Measurements from ENCODE around the gene KRT74. TPM values are rescaled to one million over a fixed set of nuclear protein-coding genes. Genes with fewer than 3 reads are reported as not detected.

Gene KRT74
- total and polyA plus RNA-seq, 4 experiments from 2014 or later: not detected

- no peaks in the 10 kb centered on the region for H3K36me3 ChIP-seq (ENCODE audit: insufficient read depth, low read length)
- Mint-ChIP-seq H3K36me3 (no peaks in the 10 kb centered on the region), H3K4me3 (no peak overlapping the region), H3K4me1 (peaks cover 2 to 18% (median 4%) of the 10 kb centered on the region in 4 donors), H3K27ac (peak overlapping the region in 2 of 7 donors; percentile 54 to 71), H3K27me3 (peaks cover 0 to 2% of the 10 kb centered on the region in 2 donors), H3K9me3 (no peaks in the 10 kb centered on the region)
- DNase-seq: no peak
- H3K27ac ChIP-seq (ENCODE audit: low read depth, low read length): no peak overlapping the region
- H3K4me1 ChIP-seq (ENCODE audit: insufficient read depth, low read length): peaks cover 3% of the 10 kb centered on the region
- H3K4me3 ChIP-seq (ENCODE audit: low read length in 2 of 2): no peak overlapping the region
- POLR2A ChIA-PET (ENCODE audit: partially characterized antibody): no interaction called here
- CTCF ChIA-PET (ENCODE audit: partially characterized antibody): interaction anchor here (1.7 to 17.5 kb wide), 3 partner anchors 64 to 299 kb away, joined by 3 to 317 read pairs (median 165); no protein-coding TSS in a partner anchor
- H3K27me3 ChIP-seq (ENCODE audit: insufficient read depth, low read length): no peaks in the 10 kb centered on the region
- intact Hi-C loops (cut with micrococcal nuclease): loop anchor here (10.0 kb wide), 1 partner anchor 425 kb away; no protein-coding TSS in a partner anchor
- H3K9me3 ChIP-seq (ENCODE audit: control insufficient read depth in 1 of 2, low read length in 2 of 2): no peaks in the 10 kb centered on the region
Observed at GRCh38 chr12:52579468-52580465, 6.1 kb upstream of the KRT74 start.

GRCh38 chr12:52578469-52578868 is 4.8 kb upstream of the KRT74 start:
- no peaks in the 10 kb centered on the region for H3K9me3 Mint-ChIP-seq
- H3K27ac Mint-ChIP-seq: no peak overlapping the region
- Histone ChIP-seq H3K4me3 (ENCODE audit: low read length in 2 of 2) (no peak overlapping the region), H3K27ac (ENCODE audit: low read depth, low read length) (no peak overlapping the region), H3K36me3 (ENCODE audit: insufficient read depth, low read length) (no peaks in the 10 kb centered on the region), H3K9me3 (ENCODE audit: control insufficient read depth in 1 of 2, low read length in 2 of 2) (no peaks in the 10 kb centered on the region), H3K27me3 (ENCODE audit: insufficient read depth, low read length) (no peaks in the 10 kb centered on the region), H3K4me1 (ENCODE audit: insufficient read depth, low read length) (no peaks in the 10 kb centered on the region)
- no peaks in the 10 kb centered on the region for H3K36me3 Mint-ChIP-seq
- H3K4me1 Mint-ChIP-seq: peaks cover 2 to 14% (median 4%) of the 10 kb centered on the region in 4 donors
- ChIA-PET POLR2A (ENCODE audit: partially characterized antibody) (no interaction called here), CTCF (ENCODE audit: partially characterized antibody) (interaction anchor here (11.9 to 17.5 kb wide), 2 partner anchors 290 to 301 kb away, joined by 165 to 317 read pairs; no protein-coding TSS in a partner anchor)
- intact Hi-C loops (cut with micrococcal nuclease): no loop called here
- DNase-seq: no peak
- H3K4me3 Mint-ChIP-seq: no peak overlapping the region
- H3K27me3 Mint-ChIP-seq: peaks cover 0 to 2% of the 10 kb centered on the region in 2 donors

- no peak overlapping the region for H3K27ac ChIP-seq (ENCODE audit: low read depth, low read length)
- no peak overlapping the region for H3K4me3 Mint-ChIP-seq
- peaks cover 0 to 7% (median 0%) of the 10 kb centered on the region in 4 donors for H3K4me1 Mint-ChIP-seq
- no peaks in the 10 kb centered on the region for H3K27me3 ChIP-seq (ENCODE audit: insufficient read depth, low read length)
- no peak overlapping the region for H3K4me3 ChIP-seq (ENCODE audit: low read length in 2 of 2)
- H3K36me3 ChIP-seq (ENCODE audit: insufficient read depth, low read length): no peaks in the 10 kb centered on the region
- H3K9me3 ChIP-seq (ENCODE audit: control insufficient read depth in 1 of 2, low read length in 2 of 2): no peaks in the 10 kb centered on the region
- intact Hi-C loops (cut with micrococcal nuclease): no loop called here
- no peaks in the 10 kb centered on the region for H3K4me1 ChIP-seq (ENCODE audit: insufficient read depth, low read length)
- H3K27ac Mint-ChIP-seq: no peak overlapping the region
- no peaks in the 10 kb centered on the region for H3K36me3 Mint-ChIP-seq
- H3K9me3 Mint-ChIP-seq: no peaks in the 10 kb centered on the region
- H3K27me3 Mint-ChIP-seq: peaks cover 4 to 6% of the 10 kb centered on the region in 2 donors
- POLR2A ChIA-PET (ENCODE audit: partially characterized antibody): no interaction called here
- CTCF ChIA-PET (ENCODE audit: partially characterized antibody): interaction anchor here (11.9 to 17.5 kb wide), 2 partner anchors 291 to 302 kb away, joined by 165 to 317 read pairs; no protein-coding TSS in a partner anchor
- no peak for DNase-seq
Observed at GRCh38 chr12:52577316-52577715, 3.7 kb upstream of the KRT74 start.

- POLR2A ChIA-PET (ENCODE audit: partially characterized antibody): no interaction called here
- Histone ChIP-seq H3K4me1 (ENCODE audit: insufficient read depth, low read length) (no peaks in the 10 kb centered on the region), H3K27ac (ENCODE audit: low read depth, low read length) (no peak overlapping the region), H3K27me3 (ENCODE audit: insufficient read depth, low read length) (no peaks in the 10 kb centered on the region), H3K9me3 (ENCODE audit: control insufficient read depth in 1 of 2, low read length in 2 of 2) (no peaks in the 10 kb centered on the region), H3K36me3 (ENCODE audit: insufficient read depth, low read length) (no peaks in the 10 kb centered on the region), H3K4me3 (ENCODE audit: low read length in 2 of 2) (no peak overlapping the region)
- H3K27me3 Mint-ChIP-seq: peaks cover 6 to 14% of the 10 kb centered on the region in 2 donors
- DNase-seq: no peak
- intact Hi-C loops (cut with micrococcal nuclease): no loop called here
- H3K9me3 Mint-ChIP-seq: no peaks in the 10 kb centered on the region
- H3K27ac Mint-ChIP-seq: peak overlapping the region in 1 of 7 donors; percentile 17
- peaks cover 0 to 7% (median 0%) of the 10 kb centered on the region in 4 donors for H3K4me1 Mint-ChIP-seq
- no peaks in the 10 kb centered on the region for H3K36me3 Mint-ChIP-seq
- H3K4me3 Mint-ChIP-seq: no peak overlapping the region
- CTCF ChIA-PET (ENCODE audit: partially characterized antibody): interaction anchor here (17.5 kb wide), 1 partner anchor 303 kb away, joined by 317 read pairs; no protein-coding TSS in a partner anchor
Observed at GRCh38 chr12:52575948-52576347, 2.3 kb upstream of the KRT74 start.

- H3K9me3 ChIP-seq (ENCODE audit: control insufficient read depth in 1 of 2, low read length in 2 of 2): no peaks in the 10 kb centered on the region
- POLR2A ChIA-PET (ENCODE audit: partially characterized antibody): no interaction called here
- Mint-ChIP-seq H3K4me1 (peaks cover 0 to 3% (median 0%) of the 10 kb centered on the region in 4 donors), H3K36me3 (no peaks in the 10 kb centered on the region), H3K9me3 (no peaks in the 10 kb centered on the region), H3K27ac (no peak overlapping the region), H3K4me3 (no peak overlapping the region), H3K27me3 (peaks cover 6 to 15% of the 10 kb centered on the region in 2 donors)
- no peaks in the 10 kb centered on the region for H3K4me1 ChIP-seq (ENCODE audit: insufficient read depth, low read length)
- DNase-seq: no peak
- CTCF ChIA-PET (ENCODE audit: partially characterized antibody): interaction anchor here (17.5 kb wide), 1 partner anchor 304 kb away, joined by 317 read pairs; no protein-coding TSS in a partner anchor
- H3K4me3 ChIP-seq (ENCODE audit: low read length in 2 of 2): no peak overlapping the region
- no peaks in the 10 kb centered on the region for H3K27me3 ChIP-seq (ENCODE audit: insufficient read depth, low read length)
- H3K27ac ChIP-seq (ENCODE audit: low read depth, low read length): no peak overlapping the region
- H3K36me3 ChIP-seq (ENCODE audit: insufficient read depth, low read length): no peaks in the 10 kb centered on the region
- intact Hi-C loops (cut with micrococcal nuclease): no loop called here
Observed at GRCh38 chr12:52575256-52575655, 1.6 kb upstream of the KRT74 start.

- Mint-ChIP-seq H3K27me3 (peaks cover 6 to 18% of the 10 kb centered on the region in 2 donors), H3K9me3 (no peaks in the 10 kb centered on the region)
Observed at GRCh38 chr12:52573306-52573705, 337 bp downstream of the KRT74 start.

GRCh38 chr12:52570511-52570910 is 3.1 kb downstream of the KRT74 start:
- Histone ChIP-seq H3K36me3 (ENCODE audit: insufficient read depth, low read length) (no peaks in the 10 kb centered on the region), H3K4me1 (ENCODE audit: insufficient read depth, low read length) (no peaks in the 10 kb centered on the region), H3K4me3 (ENCODE audit: low read length in 2 of 2) (no peak overlapping the region), H3K27me3 (ENCODE audit: insufficient read depth, low read length) (peaks cover 2% of the 10 kb centered on the region), H3K9me3 (ENCODE audit: control insufficient read depth in 1 of 2, low read length in 2 of 2) (no peaks in the 10 kb centered on the region), H3K27ac (ENCODE audit: low read depth, low read length) (no peak overlapping the region)
- Mint-ChIP-seq H3K27me3 (peaks cover 8 to 32% of the 10 kb centered on the region in 2 donors), H3K9me3 (no peaks in the 10 kb centered on the region), H3K36me3 (no peaks in the 10 kb centered on the region), H3K4me3 (no peak overlapping the region), H3K27ac (no peak overlapping the region), H3K4me1 (no peaks in the 10 kb centered on the region)
- DNase-seq: no peak
- ChIA-PET CTCF (ENCODE audit: partially characterized antibody) (no interaction called here), POLR2A (ENCODE audit: partially characterized antibody) (no interaction called here)
- intact Hi-C loops (cut with micrococcal nuclease): no loop called here

More at GRCh38 chr12:52573306-52573705, 337 bp downstream of the KRT74 start:
- H3K4me3 Mint-ChIP-seq: no peak overlapping the region
- CTCF ChIA-PET (ENCODE audit: partially characterized antibody): interaction anchor here (1.3 to 17.5 kb wide), 2 partner anchors 8 to 306 kb away, joined by 3 to 317 read pairs; no protein-coding TSS in a partner anchor
- H3K36me3 Mint-ChIP-seq: no peaks in the 10 kb centered on the region
- POLR2A ChIA-PET (ENCODE audit: partially characterized antibody): no interaction called here
- intact Hi-C loops (cut with micrococcal nuclease): no loop called here
- no peaks in the 10 kb centered on the region for H3K27me3 ChIP-seq (ENCODE audit: insufficient read depth, low read length)
- H3K27ac ChIP-seq (ENCODE audit: low read depth, low read length): no peak overlapping the region
- DNase-seq: no peak
- H3K27ac Mint-ChIP-seq: no peak overlapping the region
- H3K36me3 ChIP-seq (ENCODE audit: insufficient read depth, low read length): no peaks in the 10 kb centered on the region
- H3K4me1 ChIP-seq (ENCODE audit: insufficient read depth, low read length): no peaks in the 10 kb centered on the region
- no peak overlapping the region for H3K4me3 ChIP-seq (ENCODE audit: low read length in 2 of 2)
- no peaks in the 10 kb centered on the region for H3K9me3 ChIP-seq (ENCODE audit: control insufficient read depth in 1 of 2, low read length in 2 of 2)
- H3K4me1 Mint-ChIP-seq: no peaks in the 10 kb centered on the region

All from CD4-positive, alpha-beta memory T cell (primary cell).